HG03139 (cell line): ENCODE data around the gene CNOT2.

Experiments used
- ATAC-seq: cut with Tn5 transposase; IDR thresholded peaks from one replicate; pipeline ENCODE4 v1.9.1; 2021; ENCODE audit not compliant: unreplicated experiment

The CNOT2 gene

GRCh38 chr12:70251226-70251625, 8.0 kb downstream of the CNOT2 start:
- ATAC-seq = no peak

- ATAC-seq = no peak
Measured at GRCh38 chr12:70251661-70252060, 8.4 kb downstream of the CNOT2 start.

- ATAC-seq = no peak
Measured at GRCh38 chr12:70252832-70253231, 9.6 kb downstream of the CNOT2 start.

DNA sequence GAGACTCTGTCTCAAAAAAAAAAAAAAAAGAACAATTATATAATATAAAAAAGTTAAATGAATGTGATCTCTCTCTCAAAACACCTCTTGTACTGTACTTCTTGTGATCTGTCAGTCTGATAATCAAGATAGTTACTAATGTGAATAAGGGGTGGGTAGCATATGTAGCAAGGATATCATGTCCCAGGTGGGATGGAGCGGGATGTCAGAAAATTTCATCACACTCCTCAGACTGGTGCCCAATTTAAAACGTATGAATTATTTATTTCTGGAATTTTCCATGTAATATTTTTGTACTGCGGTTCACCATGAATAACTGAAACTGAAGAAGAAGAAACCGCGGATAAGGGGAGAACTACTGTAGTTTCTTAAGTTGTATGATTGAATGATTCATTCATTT, 11.0 kb downstream of the CNOT2 start:
- ATAC-seq = no peak

DNA sequence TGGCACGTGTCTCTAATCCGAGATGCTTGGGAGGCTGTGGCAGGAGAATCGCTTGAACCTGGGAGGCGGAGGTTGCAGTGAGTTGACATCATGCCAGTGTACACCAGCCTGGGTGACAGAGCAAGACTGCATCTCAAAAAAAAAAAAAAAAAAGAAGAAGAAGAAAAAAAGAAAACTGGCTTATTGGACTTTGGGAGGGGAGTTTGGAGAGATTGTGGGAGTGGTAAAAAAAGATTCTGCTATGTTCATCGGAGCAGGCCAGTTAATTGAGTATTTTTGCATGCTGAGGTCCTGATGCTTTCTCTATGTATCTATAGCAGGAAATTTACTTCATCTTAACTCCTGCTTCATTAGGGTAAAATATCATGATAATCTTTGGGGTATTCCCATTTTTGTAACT, 11.6 kb downstream of the CNOT2 start:
- ATAC-seq = no peak

GRCh38 chr12:70255311-70255710, 12.1 kb downstream of the CNOT2 start:
- ATAC-seq = no peak

DNA sequence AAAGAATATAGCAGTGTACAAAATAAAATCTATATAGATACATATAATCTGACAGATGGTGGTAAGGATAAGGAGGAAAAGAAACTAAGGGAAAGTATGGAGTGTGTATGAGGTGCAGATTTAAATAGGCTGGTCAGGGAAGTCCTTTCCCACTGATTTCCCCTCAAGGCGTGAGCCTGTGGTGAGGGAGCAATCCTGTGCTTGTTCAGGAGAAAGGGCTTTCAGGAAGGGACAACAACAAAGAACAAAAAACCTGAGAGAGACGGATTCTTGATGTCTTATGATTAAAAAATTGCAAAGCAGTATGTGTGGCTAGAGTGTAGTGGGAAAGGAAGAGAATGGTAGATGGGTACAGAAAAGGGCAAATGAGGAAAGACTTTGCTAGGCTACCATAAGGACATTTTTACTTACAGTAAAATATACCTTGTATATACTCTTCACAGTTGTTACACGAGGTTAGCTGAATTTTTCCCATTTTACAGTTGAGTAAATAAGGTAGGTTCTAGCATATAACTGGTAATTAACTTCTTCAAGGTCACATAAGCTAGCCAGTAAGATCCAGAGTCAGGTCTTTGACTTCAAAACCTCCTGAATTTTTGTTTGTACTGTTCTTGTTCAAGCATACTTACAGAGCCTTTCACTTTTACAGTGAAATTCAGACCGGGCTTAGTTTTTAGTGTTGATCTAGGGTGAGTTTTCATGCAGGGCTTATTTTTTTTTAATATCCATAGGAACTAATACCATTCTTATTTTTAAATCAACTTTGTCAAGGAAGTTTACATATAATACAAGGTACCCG, 15.6 kb downstream of the CNOT2 start:
- ATAC-seq = no peak

GRCh38 chr12:70260646-70261045, 17.4 kb downstream of the CNOT2 start:
- ATAC-seq = no peak

GRCh38 chr12:70264067-70264867, 21.0 kb downstream of the CNOT2 start:
- ATAC-seq = no peak

DNA sequence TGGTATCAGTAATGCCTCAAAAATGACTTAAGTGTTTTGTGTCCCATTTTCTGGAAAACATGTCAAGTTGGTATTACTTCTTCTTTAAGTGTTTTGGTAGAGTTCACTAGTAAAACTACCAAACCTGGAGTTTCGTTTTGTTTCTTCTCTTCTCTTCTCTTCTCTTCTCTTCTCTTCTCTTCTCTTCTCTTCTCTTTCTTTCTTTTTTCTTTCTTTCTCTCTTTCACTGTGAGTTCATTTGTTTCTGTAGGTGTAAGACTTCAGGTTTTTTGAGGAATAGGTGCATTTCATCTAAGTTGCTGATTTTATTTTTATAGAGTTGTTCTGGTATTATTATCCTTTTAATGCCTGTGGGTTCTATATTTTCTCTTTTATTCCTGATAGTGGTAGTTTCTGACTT, 21.9 kb downstream of the CNOT2 start:
- no peak for ATAC-seq

DNA sequence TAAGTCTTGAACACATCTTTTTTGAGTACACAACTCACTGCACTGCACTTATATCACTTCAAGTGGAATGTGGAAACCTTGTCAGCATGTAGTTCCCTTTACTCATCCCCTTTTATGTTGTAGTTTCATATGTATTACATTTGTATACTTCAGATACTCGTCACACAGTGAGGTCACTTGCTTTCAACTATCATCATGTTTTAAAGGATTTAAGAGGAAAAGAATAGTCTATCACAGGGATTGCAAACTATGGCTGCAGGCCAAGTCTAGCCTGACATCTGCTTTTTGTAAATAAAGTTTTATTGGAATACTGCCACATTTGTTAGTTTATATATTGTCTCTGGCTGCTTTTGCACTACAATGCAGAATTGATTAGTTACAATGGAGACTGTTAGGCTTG, 24.3 kb downstream of the CNOT2 start:
- ATAC-seq = no peak

DNA sequence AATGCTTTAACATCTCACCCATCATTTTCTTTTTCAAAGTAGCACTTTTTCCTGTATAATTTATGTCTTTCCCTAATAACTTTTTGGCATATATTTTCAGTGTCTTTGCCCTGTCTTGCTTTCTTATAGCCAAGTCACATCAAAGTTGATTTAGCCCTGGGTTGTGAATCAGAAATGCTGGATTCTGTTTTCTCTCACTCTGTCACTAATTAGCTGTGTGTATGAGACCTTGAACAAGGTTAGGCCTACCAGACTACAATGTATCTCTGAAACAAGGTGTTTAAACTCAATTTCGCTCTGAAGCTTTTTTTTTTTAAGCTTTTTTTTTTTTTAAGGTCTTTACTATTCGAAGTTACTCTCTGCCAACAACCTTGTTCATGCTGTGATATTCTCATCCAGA, 25.7 kb downstream of the CNOT2 start:
- no peak for ATAC-seq

DNA sequence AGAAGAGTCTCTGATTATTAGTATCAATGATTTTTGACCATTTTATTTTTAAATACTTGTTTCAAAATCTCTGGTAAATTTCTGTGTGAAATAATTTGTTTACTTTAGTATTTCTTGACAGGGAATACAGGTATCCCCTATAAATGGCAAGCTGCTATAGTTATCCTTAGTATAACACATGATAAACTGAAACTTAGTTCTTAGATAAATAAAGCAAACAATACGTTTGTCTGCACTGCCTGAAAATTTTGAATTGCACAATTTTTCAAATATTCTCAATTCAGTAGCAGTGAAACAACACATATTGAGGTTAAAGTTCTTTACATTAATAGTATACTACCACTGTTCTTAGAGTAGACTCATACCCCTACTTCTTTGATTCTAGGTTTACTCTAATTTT, 26.9 kb downstream of the CNOT2 start:
- ATAC-seq = no peak

DNA sequence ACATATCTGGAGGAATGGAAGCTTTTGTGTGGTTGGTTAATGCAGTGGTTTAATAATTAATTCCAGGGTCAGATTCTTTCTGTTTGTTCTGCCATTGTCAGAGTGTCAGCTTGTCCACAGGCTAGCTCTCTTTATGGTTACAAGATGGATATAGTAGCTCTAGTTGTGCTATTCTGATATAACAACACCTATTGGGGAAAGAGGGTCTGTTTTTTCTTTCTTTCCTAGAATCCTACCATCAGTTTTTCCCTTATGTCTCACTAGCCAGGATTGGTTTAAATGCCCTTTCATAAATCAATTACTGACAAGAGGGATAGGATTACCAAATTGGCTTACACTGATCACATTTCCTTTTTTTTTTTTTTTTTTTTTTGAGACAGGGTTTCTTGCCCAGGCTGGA, 27.8 kb downstream of the CNOT2 start:
- ATAC-seq = no peak

- no peak for ATAC-seq
Measured at GRCh38 chr12:70272510-70272909, 29.3 kb downstream of the CNOT2 start.

DNA sequence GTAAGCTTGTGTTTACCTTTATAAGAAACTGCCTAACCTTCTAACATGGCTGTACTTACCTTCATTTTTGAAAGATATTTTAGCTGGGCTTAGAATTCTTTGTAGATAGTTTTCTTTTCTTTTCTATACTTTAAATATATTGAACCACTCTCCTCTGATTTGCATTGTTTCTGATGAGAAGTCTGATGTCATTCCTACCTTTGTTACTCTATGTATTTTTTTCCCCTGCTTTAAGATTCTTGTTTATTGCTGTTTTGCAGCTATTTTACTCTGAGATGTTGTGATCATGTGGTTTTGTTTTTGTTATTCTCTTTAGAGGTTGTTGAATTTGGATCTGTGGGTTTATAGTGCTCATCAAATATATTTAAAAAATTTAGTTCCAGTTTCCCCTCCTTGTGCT, 31.8 kb downstream of the CNOT2 start:
- ATAC-seq = no peak

- no peak for ATAC-seq
Measured at GRCh38 chr12:70277973-70278372, 34.7 kb downstream of the CNOT2 start.

- no peak for ATAC-seq
Measured at GRCh38 chr12:70278945-70279344, 35.7 kb downstream of the CNOT2 start.

- ATAC-seq = no peak
Measured at GRCh38 chr12:70283232-70283631, 40.0 kb downstream of the CNOT2 start.

- ATAC-seq = no peak
Measured at GRCh38 chr12:70288817-70289216, 45.6 kb downstream of the CNOT2 start.

- ATAC-seq = no peak
Measured at GRCh38 chr12:70290116-70290515, 46.9 kb downstream of the CNOT2 start.

DNA sequence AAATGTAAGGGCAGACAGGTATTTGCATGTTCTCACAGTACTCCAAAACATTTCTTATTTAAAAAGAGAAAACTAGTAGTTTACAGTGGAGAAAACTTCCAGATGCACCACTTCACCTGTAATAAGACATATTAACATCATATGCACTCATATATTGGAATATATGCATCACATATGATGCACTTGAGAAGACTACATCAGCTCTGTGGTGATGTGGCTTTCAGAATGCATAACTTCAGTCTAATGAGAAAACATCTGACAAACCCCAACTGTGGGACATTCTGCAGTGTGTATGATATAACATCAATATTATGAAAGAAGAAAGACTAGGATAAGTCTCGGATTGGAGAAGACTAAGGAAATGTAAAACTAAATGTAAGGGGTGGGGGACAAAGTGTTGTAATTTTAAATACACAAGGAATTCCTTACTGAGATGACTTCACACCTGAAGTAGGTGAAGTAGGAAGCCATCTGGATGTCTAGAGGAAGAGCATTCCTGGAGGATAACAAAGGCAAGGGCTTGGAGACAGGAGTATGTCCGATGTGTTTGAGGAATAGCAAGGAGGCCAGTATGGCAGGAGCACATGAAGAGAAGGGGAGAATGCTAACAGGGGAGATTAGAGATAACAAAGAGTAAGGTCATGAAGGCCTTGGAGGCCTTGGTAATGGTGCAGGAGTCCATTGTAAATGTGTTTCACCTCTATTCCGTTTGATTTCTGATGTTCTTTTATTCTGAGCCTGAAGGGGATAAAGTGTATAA, 49.0 kb downstream of the CNOT2 start:
- no peak for ATAC-seq
